HPDE6-E6E7 (cell line): ENCODE data around the gene MIOX.

Experiments used
- DNase-seq: peaks from one replicate; pipeline ENCODE4 v3.0.0; 2011; ENCODE audit warnings: missing footprints; ENCODE audit errors: extremely low spot score

The MIOX gene

GRCh38 chr22:50489363-50490243 is 2.9 kb downstream of the MIOX start:
- DNase-seq, result no peak

GRCh38 chr22:50490531-50491308 is 4.1 kb downstream of the MIOX start:
- no peak for DNase-seq

GRCh38 chr22:50497093-50497492 is 10.4 kb downstream of the MIOX start:
- no peak for DNase-seq

GRCh38 chr22:50498322-50498890 is 11.7 kb downstream of the MIOX start:
- no peak for DNase-seq

GRCh38 chr22:50500452-50500851 is 13.8 kb downstream of the MIOX start:
- DNase-seq, result no peak

- DNase-seq, result no peak
Measured at GRCh38 chr22:50502096-50502495, 15.4 kb downstream of the MIOX start.

- DNase-seq, result no peak
Measured at GRCh38 chr22:50502628-50503474, 16.2 kb downstream of the MIOX start.

- DNase-seq, result no peak
Measured at GRCh38 chr22:50503475-50504145, 17.0 kb downstream of the MIOX start.

- no peak for DNase-seq
Measured at GRCh38 chr22:50504369-50505211, 17.9 kb downstream of the MIOX start.

- no peak for DNase-seq
Measured at GRCh38 chr22:50505276-50505775, 18.7 kb downstream of the MIOX start.

GRCh38 chr22:50505776-50506610 is 19.3 kb downstream of the MIOX start:
- no peak for DNase-seq

- no peak for DNase-seq
Measured at GRCh38 chr22:50506611-50507420, 20.2 kb downstream of the MIOX start.

GRCh38 chr22:50507421-50507990 is 20.8 kb downstream of the MIOX start, which contains the start of gene LMF2:
Gene LMF2 (minus strand): TSS chr22:50507702. CDS start chr22:50507675, 27 bp downstream.
- DNase-seq, result no peak

GRCh38 chr22:50507991-50508884 is 21.6 kb downstream of the MIOX start, which contains the start of gene NCAPH2:
Gene NCAPH2 (plus strand): TSS chr22:50508224. CDS start chr22:50508338, 114 bp downstream.
- peak; percentile 93 for DNase-seq

- no peak for DNase-seq
Measured at GRCh38 chr22:50508897-50509296, 22.2 kb downstream of the MIOX start.

- no peak for DNase-seq
Measured at GRCh38 chr22:50513175-50513574, 26.5 kb downstream of the MIOX start.
